ENCODE results near the gene VAC14.

DNA sequence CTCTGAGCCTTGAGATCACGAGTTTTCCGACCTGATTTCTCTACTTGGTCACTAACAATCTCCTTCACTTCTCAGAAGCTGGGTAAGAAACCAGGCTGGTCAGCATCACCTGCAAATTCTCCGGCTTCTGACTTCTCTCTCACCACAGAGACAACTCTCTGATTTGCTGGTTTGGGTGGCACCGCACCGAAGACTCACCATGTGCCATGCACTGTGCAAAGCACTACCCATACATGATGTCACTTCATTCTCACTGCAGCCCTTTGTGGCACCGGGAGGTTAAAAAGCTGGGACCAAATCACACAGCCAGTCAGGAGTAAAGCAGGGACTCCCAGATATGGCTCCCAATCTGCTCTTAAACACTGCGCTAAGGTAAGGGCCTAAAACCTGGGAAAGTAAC, 647 bp downstream of the VAC14 start:
- no peak for TF ChIP-seq YY1 (IDR thresholded peaks at IDR 0.05; ENCODE audit: insufficient read depth, insufficient read length)
- TF ChIP-seq ZNF274 (IDR thresholded peaks at IDR 0.05; ENCODE audit: low read depth, low read length) = no peak
